Prostate gland (tissue), 2 donors: ENCODE data around the gene SYNGR1. TPM values are rescaled to one million over a fixed set of nuclear protein-coding genes. Genes with fewer than 3 reads are reported as not detected.

ENCODE experiments used
- DNase-seq: peaks from one replicate; pipeline ENCODE4 v3.0.0-alpha.2; 2019; ENCODE audit warnings: low spot score
- H3K27ac ChIP-seq, 2 donors: fragments of 200-600 bp; sonication (generic); 2 replicates each; pipeline ENCODE4 v1.5.1; 2017 to 2019
- H3K27me3 ChIP-seq: fragments of 200-600 bp; sonication (generic); replicated peaks from 2 replicates; pipeline ENCODE4 v1.5.1; 2019; ENCODE audit not compliant: insufficient read depth
- H3K36me3 ChIP-seq, 2 donors: fragments of 200-600 bp; sonication (generic); 1 replicate in 1 of 2; 2 replicates in 1 of 2; pipeline versions ENCODE4 v1.5.1 to v1.8.1; 2017 to 2019
- H3K4me1 ChIP-seq: fragments of 200-600 bp; sonication (generic); replicated peaks from 2 replicates; pipeline ENCODE4 v1.5.1; 2019
- H3K4me3 ChIP-seq, 2 donors: fragments of 200-600 bp; sonication (generic); 2 replicates each; pipeline ENCODE4 v1.5.1; 2017 to 2019
- H3K9me3 ChIP-seq: fragments of 200-600 bp; sonication (generic); 2 replicates; pipeline ENCODE4 v1.5.1; 2017
- POLR2A ChIP-seq: fragments of 450-650 bp; IDR thresholded peaks from one replicate; pipeline ENCODE4 v1.6.1; 2016; ENCODE audit warnings: antibody characterized with exemption, mild to moderate bottlenecking
- POLR2AphosphoS5 ChIP-seq: sonication (generic); formaldehyde crosslinking; IDR thresholded peaks from one replicate; pipeline ENCODE4 v1.6.1; 2017; ENCODE audit warnings: antibody characterized with exemption
- WGBS: methylation state at CpG from one replicate; pipeline ENCODE4 v1.1.5; 2018; 5-methylcytosine and 5-hydroxymethylcytosine counted together
- intact Hi-C: fragments of 100-400 bp; cut with DNase I; formaldehyde crosslinking; loops from one replicate; pipeline ENCODE4 v1.14.2; 2022
- total RNA-seq, 2 donors: library from RNA; depleted of rRNA; stranded (reverse); fragments of >200 nt; gene quantifications; one replicate each; pipeline ENCODE4 v1.1.0, GENCODE V29; 2016
- TF ChIP-seq, protein P1 (sequence below), 4 experiments: fragments of 200-600 bp in 2 of 4; fragments of 450-650 bp in 2 of 4; sonication (generic) in 2 of 4; IDR thresholded peaks; 1 replicate in 3 of 4; 2 replicates in 1 of 4; pipeline ENCODE4 v1.5.1; 2016 to 2019; ENCODE audit warnings: antibody characterized with exemption in 4 of 4, mild to moderate bottlenecking in 2 of 4, moderate library complexity in 2 of 4

SYNGR1 gene
- total RNA-seq, 2 donors from 2014 or later, result 38.3 to 43.8 TPM

DNA sequence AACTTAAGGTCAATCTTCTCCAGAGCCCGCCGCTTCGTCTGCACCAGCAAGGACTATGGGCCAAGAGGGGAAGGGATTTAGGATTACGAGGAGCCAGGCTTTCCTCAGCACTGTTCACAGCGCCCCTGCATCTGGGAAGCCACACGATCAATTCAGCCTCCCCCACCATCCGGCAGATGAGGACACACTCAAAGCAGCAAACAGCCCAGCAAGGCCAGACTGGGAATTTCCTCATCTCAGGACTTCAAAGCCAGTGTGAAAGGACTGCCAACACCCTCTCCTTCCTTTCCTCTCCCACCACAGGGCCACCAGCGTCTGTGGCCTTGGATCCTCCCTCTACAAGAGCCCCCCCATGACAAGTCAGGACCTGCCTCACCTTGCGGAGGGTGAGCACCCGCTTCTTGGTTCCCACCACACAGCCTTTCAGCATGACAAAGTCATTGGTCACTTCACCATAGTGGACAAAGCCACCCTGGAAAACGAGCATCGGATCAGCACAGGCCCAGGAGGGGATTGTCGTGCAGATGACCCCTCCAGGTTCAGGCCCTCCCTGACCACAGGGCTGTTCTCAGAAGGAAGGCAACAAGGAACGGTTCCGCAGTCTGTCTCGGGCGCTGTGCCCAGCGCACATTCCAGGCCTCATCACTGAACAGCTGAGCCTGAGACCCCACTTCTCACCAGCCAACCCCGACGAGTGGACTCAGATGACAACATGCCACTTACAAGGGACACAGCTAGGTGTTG, 36.4 kb upstream of the SYNGR1 start:
- no peaks in the 10 kb centered on the region for H3K9me3 ChIP-seq
- peaks cover 34 to 43% of the 10 kb centered on the region in 2 donors for H3K36me3 ChIP-seq
- H3K27me3 ChIP-seq, result no peaks in the 10 kb centered on the region
- peaks cover 26% of the 10 kb centered on the region for H3K4me1 ChIP-seq
- H3K27ac ChIP-seq, result peak overlapping the region in 1 of 2 donors; percentile 14
- no peak overlapping the region for H3K4me3 ChIP-seq
- no peak for DNase-seq
- TF ChIP-seq POLR2AphosphoS5 (no peak), POLR2A (no peak)
- TF ChIP-seq, protein P1, sequence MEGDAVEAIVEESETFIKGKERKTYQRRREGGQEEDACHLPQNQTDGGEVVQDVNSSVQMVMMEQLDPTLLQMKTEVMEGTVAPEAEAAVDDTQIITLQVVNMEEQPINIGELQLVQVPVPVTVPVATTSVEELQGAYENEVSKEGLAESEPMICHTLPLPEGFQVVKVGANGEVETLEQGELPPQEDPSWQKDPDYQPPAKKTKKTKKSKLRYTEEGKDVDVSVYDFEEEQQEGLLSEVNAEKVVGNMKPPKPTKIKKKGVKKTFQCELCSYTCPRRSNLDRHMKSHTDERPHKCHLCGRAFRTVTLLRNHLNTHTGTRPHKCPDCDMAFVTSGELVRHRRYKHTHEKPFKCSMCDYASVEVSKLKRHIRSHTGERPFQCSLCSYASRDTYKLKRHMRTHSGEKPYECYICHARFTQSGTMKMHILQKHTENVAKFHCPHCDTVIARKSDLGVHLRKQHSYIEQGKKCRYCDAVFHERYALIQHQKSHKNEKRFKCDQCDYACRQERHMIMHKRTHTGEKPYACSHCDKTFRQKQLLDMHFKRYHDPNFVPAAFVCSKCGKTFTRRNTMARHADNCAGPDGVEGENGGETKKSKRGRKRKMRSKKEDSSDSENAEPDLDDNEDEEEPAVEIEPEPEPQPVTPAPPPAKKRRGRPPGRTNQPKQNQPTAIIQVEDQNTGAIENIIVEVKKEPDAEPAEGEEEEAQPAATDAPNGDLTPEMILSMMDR (IDR thresholded peaks at IDR 0.05), result no peak
- 76% methylated on average over 20 of the region's 20 CpGs for WGBS
- intact Hi-C loops, result loop anchor here (10.0 kb wide), 2 partner anchors 299 to 559 kb away; partner anchors contain the start of genes APOBEC3C and SUN2

DNA sequence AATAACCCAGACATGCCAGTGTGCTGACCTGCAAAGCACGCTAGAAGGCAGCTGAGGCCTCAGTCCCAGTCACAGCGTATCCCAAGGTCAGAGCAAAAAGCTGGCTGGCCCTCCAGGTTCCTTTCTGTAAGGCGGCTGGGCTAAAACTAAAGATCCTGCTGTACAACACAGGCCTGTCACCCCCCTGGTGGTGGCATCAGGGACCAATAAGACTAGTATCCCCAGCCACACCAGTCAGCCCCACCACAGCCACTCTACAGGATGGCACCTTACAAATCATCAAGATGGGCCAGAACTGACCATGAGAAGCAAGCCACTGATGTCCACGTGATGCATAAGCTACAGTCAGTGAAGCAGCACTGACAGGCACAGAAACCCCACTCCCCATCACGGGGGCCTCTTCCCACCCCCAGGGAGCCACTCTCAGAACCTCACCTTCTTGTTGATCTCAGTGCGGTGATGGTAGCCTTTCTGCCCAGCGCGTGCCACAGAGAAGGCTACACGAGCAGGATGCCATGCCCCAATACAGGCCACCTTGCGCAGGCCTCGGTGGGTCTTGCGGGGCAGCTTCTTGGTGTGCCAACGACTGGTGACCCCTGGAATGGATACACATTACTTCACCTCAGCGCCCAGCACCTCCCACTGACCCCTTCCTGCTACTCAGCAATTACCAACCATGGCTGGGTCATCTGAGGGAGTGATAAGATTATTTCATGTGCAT, 35.4 kb upstream of the SYNGR1 start:
- intact Hi-C loops, result loop anchor here (10.0 kb wide), 2 partner anchors 300 to 560 kb away; partner anchors contain the start of genes APOBEC3C and SUN2
- no peak overlapping the region for H3K4me3 ChIP-seq
- H3K27me3 ChIP-seq, result no peaks in the 10 kb centered on the region
- no peak overlapping the region for H3K27ac ChIP-seq
- DNase-seq, result no peak
- peaks cover 34 to 43% of the 10 kb centered on the region in 2 donors for H3K36me3 ChIP-seq
- TF ChIP-seq POLR2AphosphoS5, result no peak
- no peaks in the 10 kb centered on the region for H3K9me3 ChIP-seq
- H3K4me1 ChIP-seq, result peaks cover 26% of the 10 kb centered on the region
- WGBS, result 90% methylated on average over 14 of the region's 14 CpGs

DNA sequence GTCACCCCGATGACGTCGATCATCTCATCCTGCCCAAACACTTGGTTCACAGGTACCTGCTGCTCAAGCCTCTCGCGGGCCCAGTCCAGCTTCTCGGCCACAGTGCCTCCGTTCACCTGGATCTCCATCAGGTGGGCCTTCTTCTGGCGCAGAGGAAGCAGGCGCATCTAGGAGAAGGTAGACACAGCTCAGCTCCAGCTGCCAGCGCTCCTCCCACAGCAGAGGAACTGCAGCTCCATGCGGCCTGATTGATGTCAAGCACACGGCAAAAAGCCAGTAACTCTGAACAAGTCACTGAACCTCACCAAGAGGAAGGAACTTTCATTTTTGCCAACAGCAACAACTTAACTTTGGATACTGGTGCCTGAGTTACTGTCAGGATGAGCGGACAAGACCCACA, 34.4 kb upstream of the SYNGR1 start:
- Histone ChIP-seq H3K36me3 (peaks cover 34 to 43% of the 10 kb centered on the region in 2 donors), H3K27ac (peak overlapping the region in 1 of 2 donors; percentile 96), H3K4me3 (no peak overlapping the region), H3K9me3 (no peaks in the 10 kb centered on the region), H3K27me3 (no peaks in the 10 kb centered on the region), H3K4me1 (peaks cover 26% of the 10 kb centered on the region)
- intact Hi-C loops, result loop anchor here (5.0 to 10.0 kb wide), 4 partner anchors 163 to 561 kb away; partner anchors contain the start of genes APOBEC3C, CBX6, CBX7 and SUN2
- no peak for DNase-seq
- WGBS, result 77% methylated on average over 13 of the region's 13 CpGs
- TF ChIP-seq, protein P1 (IDR thresholded peaks at IDR 0.05), result no peak
- TF ChIP-seq POLR2A, result no peak
- no peak for TF ChIP-seq POLR2AphosphoS5

DNA sequence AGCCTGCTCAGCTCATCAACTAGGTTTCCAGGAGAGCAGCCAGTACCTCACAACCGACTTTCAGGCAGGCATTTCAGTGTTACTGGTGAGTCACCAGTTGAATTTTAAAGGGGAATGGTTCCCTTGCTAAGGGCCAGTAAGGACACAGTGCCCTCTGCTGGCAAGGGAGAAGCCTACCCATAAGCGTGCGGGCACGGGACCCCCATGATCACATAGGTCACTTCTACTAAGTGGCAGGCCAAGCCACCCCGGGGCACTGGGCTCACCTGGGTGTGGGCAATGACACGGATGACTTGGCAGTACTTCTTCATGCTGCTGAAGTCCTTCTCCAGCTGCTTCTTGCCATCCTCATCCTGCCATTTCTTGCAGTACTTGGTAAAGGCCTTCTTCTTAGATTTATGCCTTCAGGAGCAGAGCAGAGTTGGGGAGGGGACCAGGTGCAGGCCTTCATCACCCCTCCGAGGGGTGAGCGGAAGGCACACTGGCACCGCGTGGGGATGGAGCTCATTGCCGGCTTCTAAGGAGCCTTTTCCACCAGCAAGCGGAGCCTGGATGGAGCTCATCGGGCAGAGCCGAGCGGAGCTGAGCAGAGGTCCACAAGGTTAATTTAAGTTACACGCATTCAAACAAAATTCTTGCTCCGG, 33.2 kb upstream of the SYNGR1 start:
- intact Hi-C loops, result loop anchor here (1.0 to 10.0 kb wide), 6 partner anchors 144 to 562 kb away; partner anchors contain the start of genes APOBEC3C, CBX6, CBX7 and SUN2
- 41% methylated on average over 17 of the region's 17 CpGs for WGBS
- H3K27ac ChIP-seq, result peak overlapping the region in 1 of 2 donors; percentile 96
- DNase-seq, result peak; percentile 84
- TF ChIP-seq POLR2AphosphoS5 (peak; percentile 89), POLR2A (no peak)
- TF ChIP-seq, protein P1 (IDR thresholded peaks at IDR 0.05), result peak; percentile 68 to 91 (median 90)
- H3K4me1 ChIP-seq, result peaks cover 26% of the 10 kb centered on the region
- H3K4me3 ChIP-seq, result peak overlapping the region in 1 of 2 donors; percentile 61
- H3K27me3 ChIP-seq, result no peaks in the 10 kb centered on the region
- peaks cover 34 to 42% of the 10 kb centered on the region in 2 donors for H3K36me3 ChIP-seq
- no peaks in the 10 kb centered on the region for H3K9me3 ChIP-seq
